NB4 (cell line): ENCODE measurements around the gene NUDT3.

ENCODE experiments used
- DNase-seq: peaks from one replicate; pipeline ENCODE4 v3.0.0; 2010; ENCODE audit warnings: low read depth
- H3K4me3 ChIP-seq: one replicate; pipeline ENCODE4 v1.5.1; 2011; ENCODE audit warnings: mild to moderate bottlenecking, low read depth, low read length, moderate library complexity
- CTCF ChIP-seq: IDR thresholded peaks from one replicate; pipeline ENCODE4 v1.5.1; 2012; ENCODE audit warnings: low read depth, low read length
- MAX ChIP-seq: IDR thresholded peaks from 2 replicates; pipeline ENCODE4 v1.6.1; 2011; ENCODE audit warnings: low read depth, low read length
- MYC ChIP-seq: IDR thresholded peaks from 2 replicates; pipeline ENCODE4 v1.6.1; 2011; ENCODE audit warnings: low read depth, low read length
- POLR2A ChIP-seq: IDR thresholded peaks from 2 replicates; pipeline ENCODE4 v1.6.1; 2011; ENCODE audit warnings: mild to moderate bottlenecking; ENCODE audit not compliant: insufficient read length; ENCODE audit errors: extremely low read depth

The NUDT3 gene

GRCh38 chr6:34232901-34233300 lies 159.6 kb downstream of the NUDT3 start:
- H3K4me3 ChIP-seq, result no peak overlapping the region
- TF ChIP-seq MAX (no peak), POLR2A (no peak), MYC (no peak), CTCF (no peak)
- peak; percentile 3 for DNase-seq

- no peak for DNase-seq
- no peak overlapping the region for H3K4me3 ChIP-seq
- TF ChIP-seq MAX (no peak), MYC (no peak), CTCF (no peak), POLR2A (no peak)
Observed at GRCh38 chr6:34231566-34232336, 160.7 kb downstream of the NUDT3 start.

DNA sequence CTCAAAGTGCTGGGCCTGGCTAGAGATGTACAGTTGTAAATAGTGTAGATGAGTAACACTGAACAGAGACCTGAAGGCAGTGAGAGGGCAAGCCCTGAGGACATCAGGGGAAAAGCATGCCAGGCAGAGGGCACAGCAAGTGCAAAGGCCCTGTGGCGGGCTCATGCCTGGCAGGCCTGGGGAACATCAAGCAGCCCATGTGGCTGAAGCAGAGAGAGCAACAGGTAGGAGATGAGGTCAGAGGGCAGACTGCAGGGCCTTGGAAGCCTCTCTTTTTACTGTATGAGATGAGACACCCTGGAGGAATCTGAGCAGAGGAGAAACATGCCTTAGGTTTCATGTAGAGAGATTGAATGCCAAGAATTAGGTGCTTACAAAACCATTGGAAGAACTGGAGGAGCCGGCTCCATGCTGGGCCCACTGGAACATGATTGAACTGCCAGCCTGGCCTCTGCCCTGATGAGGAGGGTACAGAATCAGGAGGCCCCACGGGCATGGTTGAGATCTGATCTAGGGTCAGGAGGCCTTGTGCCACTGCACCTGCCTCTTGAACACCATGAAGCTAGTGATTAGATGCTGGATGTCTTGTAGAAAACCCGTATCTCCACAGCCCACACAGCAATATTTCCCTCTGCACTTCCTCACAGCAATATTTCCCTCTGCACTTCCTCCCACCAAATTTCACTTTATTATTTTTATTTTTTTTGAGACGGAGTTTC lies 161.7 kb downstream of the NUDT3 start:
- no peak overlapping the region for H3K4me3 ChIP-seq
- peak; percentile 8 for DNase-seq
- TF ChIP-seq CTCF (no peak), MAX (no peak), POLR2A (no peak), MYC (no peak)

- DNase-seq, result no peak
- TF ChIP-seq MAX (no peak), POLR2A (no peak), MYC (no peak), CTCF (no peak)
- no peak overlapping the region for H3K4me3 ChIP-seq
Observed at GRCh38 chr6:34229877-34230276, 162.6 kb downstream of the NUDT3 start.
